ENCODE measurements around the gene STARD5.

DNA sequence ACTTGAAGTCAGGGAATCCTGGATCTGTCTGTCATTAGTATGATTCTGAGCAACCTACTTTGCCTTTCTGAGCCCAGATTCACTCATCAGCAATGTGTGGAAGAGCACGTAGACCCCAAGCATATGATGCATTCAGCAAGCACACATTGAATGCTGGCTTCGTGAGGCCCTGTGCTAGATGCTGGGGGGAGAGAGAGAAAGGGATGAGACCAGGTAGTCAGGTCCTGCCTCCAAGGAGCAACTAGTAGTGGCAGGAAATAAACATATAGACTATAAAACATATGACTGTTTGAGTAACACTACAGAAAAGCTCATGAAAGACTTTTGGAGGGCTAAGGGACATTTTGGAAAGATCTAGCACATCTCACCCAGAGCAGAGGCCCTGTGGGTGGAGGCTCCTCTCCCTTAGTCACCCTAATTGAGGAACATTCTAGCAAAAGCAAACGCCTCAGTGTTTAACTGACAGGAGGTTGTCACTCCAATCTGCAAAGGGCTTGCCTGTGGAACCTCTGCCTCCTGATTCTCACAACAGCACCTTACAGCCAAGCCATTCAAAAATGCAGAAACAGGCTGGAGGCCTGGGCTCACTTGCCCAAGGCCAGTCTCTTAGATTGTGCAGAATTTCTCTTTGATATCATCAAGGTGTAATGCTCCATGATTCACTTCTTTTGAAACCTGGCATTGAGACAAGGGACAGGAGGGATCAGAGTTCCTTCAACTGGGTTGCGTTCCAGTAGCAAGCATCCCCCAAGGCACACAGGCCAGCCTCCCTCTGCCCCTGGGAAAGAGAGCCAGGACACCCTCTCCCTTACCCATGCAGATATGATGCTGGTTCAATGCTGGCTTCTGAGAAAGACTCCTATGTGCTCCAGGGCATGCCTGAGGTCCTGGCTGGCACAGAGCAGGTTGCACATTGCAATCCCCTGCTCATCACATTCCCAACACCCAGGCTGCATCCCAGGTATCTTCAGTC is 26.1 kb downstream of the STARD5 start:
- TF ChIP-seq, protein P1, sequence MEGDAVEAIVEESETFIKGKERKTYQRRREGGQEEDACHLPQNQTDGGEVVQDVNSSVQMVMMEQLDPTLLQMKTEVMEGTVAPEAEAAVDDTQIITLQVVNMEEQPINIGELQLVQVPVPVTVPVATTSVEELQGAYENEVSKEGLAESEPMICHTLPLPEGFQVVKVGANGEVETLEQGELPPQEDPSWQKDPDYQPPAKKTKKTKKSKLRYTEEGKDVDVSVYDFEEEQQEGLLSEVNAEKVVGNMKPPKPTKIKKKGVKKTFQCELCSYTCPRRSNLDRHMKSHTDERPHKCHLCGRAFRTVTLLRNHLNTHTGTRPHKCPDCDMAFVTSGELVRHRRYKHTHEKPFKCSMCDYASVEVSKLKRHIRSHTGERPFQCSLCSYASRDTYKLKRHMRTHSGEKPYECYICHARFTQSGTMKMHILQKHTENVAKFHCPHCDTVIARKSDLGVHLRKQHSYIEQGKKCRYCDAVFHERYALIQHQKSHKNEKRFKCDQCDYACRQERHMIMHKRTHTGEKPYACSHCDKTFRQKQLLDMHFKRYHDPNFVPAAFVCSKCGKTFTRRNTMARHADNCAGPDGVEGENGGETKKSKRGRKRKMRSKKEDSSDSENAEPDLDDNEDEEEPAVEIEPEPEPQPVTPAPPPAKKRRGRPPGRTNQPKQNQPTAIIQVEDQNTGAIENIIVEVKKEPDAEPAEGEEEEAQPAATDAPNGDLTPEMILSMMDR (IDR thresholded peaks at IDR 0.05), result no peak
- TF ChIP-seq EZH2 (IDR thresholded peaks at IDR 0.05; ENCODE audit: borderline replicate concordance, insufficient read depth, low read depth, low read length, poor library complexity, severe bottlenecking), result no peak

All from B cell (primary cell).